Caco-2 (cell line): ENCODE data around the gene TPO. TPM values are rescaled to one million over a fixed set of nuclear protein-coding genes. Genes with fewer than 3 reads are reported as not detected.

ENCODE experiments used
- BruUV-seq: library from RNA; stranded (reverse); fragments of 400-500 nt; replicated peaks from 2 replicates; lab custom pipeline; 2021; lab: Mats Ljungman, UMichigan
- CTCF ChIA-PET: fragments of 300-600 bp; sonication (Branson Sonifier 250); formaldehyde crosslinking; loops from one replicate; lab custom pipeline; 2022; ENCODE audit warnings: antibody characterized with exemption; lab: Charles Lee
- POLR2A ChIA-PET: fragments of 300-600 bp; sonication (Branson Sonifier 250); formaldehyde crosslinking; loops from one replicate; lab custom pipeline; 2022; ENCODE audit warnings: antibody characterized with exemption; lab: Charles Lee
- DNase-seq, 2 experiments: peaks; one replicate each; pipeline versions ENCODE4 v3.0.0 to v3.0.0-alpha.2; 2020 to 2022
- H3K27me3 ChIP-seq: replicated peaks from 2 replicates; pipeline ENCODE4 v1.6.0; 2011; ENCODE audit warnings: low read length; ENCODE audit not compliant: control insufficient read depth, insufficient read depth
- H3K36me3 ChIP-seq: 2 replicates; pipeline ENCODE4 v1.5.1; 2011; ENCODE audit warnings: low read length; ENCODE audit not compliant: control insufficient read depth, insufficient read depth
- H3K4me1 ChIP-seq: fragments of 250-450 bp; sonication (Bioruptor Pico); 2 replicates; pipeline ENCODE4 v1.5.1; 2020; ENCODE audit warnings: mild to moderate bottlenecking
- H3K4me3 ChIP-seq: 2 replicates; pipeline ENCODE4 v1.5.1; 2011; ENCODE audit warnings: low read depth, mild to moderate bottlenecking, control low read depth, low read length
- H3K9me3 ChIP-seq: fragments of 250-450 bp; sonication (Bioruptor Pico); 2 replicates; pipeline ENCODE4 v1.5.1; 2020; ENCODE audit warnings: mild to moderate bottlenecking, moderate library complexity
- H3K27ac Mint-ChIP-seq: one replicate; pipeline ENCODE4 v1.8.0; 2022; ENCODE audit warnings: mixed read lengths; ENCODE audit not compliant: unreplicated experiment
- H3K27me3 Mint-ChIP-seq: one replicate; pipeline ENCODE4 v1.8.0; 2022; ENCODE audit warnings: mixed read lengths; ENCODE audit not compliant: insufficient read depth, unreplicated experiment
- H3K36me3 Mint-ChIP-seq: one replicate; pipeline ENCODE4 v1.8.0; 2022; ENCODE audit warnings: mild to moderate bottlenecking, mixed read lengths; ENCODE audit not compliant: insufficient read depth, unreplicated experiment
- H3K4me1 Mint-ChIP-seq: one replicate; pipeline ENCODE4 v1.8.0; 2022; ENCODE audit warnings: low read depth, mixed read lengths; ENCODE audit not compliant: unreplicated experiment
- H3K4me3 Mint-ChIP-seq: one replicate; pipeline ENCODE4 v1.8.0; 2022; ENCODE audit warnings: mild to moderate bottlenecking, moderate library complexity, mixed read lengths; ENCODE audit not compliant: unreplicated experiment
- H3K9me3 Mint-ChIP-seq: one replicate; pipeline ENCODE4 v1.8.0; 2022; ENCODE audit warnings: mixed read lengths; ENCODE audit not compliant: unreplicated experiment
- intact Hi-C: fragments of 100-400 bp; cut with micrococcal nuclease; formaldehyde crosslinking; loops from one replicate; pipeline ENCODE4 v1.10.0; 2022; ENCODE audit not compliant: unreplicated experiment
- total RNA-seq: library from RNA; stranded (reverse); gene quantifications from 2 replicates; pipeline ENCODE4 v1.2.3, GENCODE V29; 2022
- TF ChIP-seq, protein P1 (sequence below), 2 experiments: fragments of 200-600 bp in 1 of 2; IDR thresholded peaks; 1 replicate in 1 of 2; 2 replicates in 1 of 2; pipeline versions ENCODE4 v1.5.1 to v1.8.0; 2011 to 2022; ENCODE audit warnings: antibody characterized with exemption in 1 of 2, control low read depth in 1 of 2, inconsistent platforms in 1 of 2, low read depth in 1 of 2, low read length in 1 of 2, mild to moderate bottlenecking in 1 of 2, moderate library complexity in 1 of 2; ENCODE audit not compliant: insufficient read depth in 1 of 2, severe bottlenecking in 1 of 2, unreplicated experiment in 1 of 2

The TPO gene
- total RNA-seq, 1 experiment from 2014 or later: not detected

DNA sequence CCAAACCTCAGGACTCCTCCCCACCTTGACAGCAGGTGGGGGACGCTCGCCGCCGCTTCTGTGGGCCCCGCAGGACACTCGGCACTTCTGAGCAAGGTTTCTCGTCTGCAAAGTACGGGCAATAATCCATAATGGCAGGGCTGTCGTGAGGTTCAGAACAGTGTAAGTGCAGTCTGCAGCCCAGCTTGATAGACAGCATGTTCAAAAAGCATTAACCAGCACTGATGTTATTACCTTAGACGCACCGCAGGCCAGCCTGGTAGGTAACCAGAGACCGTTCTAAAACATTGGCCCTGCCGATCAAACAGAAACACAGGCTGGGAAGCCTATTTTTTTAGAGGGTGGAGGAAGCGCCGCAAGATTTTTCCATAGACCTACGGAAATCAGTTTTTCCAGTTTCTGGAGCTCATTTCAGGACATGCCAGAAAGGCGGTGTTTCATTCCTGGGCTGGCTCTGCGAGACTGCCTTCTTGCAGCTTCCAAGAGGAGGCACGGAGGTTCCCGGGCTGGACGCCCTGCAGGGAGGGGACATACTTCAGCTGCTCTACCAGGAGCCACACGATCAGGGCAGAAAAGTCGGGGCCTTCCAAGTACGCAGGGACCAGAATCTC, 148.7 kb downstream of the TPO start:
- Mint-ChIP-seq H3K36me3 (peaks cover 3% of the 10 kb centered on the region), H3K4me3 (no peak overlapping the region), H3K27me3 (no peaks in the 10 kb centered on the region), H3K4me1 (no peaks in the 10 kb centered on the region), H3K27ac (no peak overlapping the region), H3K9me3 (peaks cover 9% of the 10 kb centered on the region)
- intact Hi-C loops: no loop called here
- Histone ChIP-seq H3K4me1 (no peaks in the 10 kb centered on the region), H3K4me3 (no peak overlapping the region), H3K27me3 (no peaks in the 10 kb centered on the region), H3K36me3 (no peaks in the 10 kb centered on the region), H3K9me3 (no peaks in the 10 kb centered on the region; the same call in 1 of the 2 replicates)
- no TSS peak for BruUV-seq
- ChIA-PET POLR2A (no interaction called here), CTCF (interaction anchor here (0.8 kb wide), 1 partner anchor 11 kb away, joined by 4 read pairs; no protein-coding TSS in a partner anchor)
- no peak for DNase-seq
- TF ChIP-seq, protein P1, sequence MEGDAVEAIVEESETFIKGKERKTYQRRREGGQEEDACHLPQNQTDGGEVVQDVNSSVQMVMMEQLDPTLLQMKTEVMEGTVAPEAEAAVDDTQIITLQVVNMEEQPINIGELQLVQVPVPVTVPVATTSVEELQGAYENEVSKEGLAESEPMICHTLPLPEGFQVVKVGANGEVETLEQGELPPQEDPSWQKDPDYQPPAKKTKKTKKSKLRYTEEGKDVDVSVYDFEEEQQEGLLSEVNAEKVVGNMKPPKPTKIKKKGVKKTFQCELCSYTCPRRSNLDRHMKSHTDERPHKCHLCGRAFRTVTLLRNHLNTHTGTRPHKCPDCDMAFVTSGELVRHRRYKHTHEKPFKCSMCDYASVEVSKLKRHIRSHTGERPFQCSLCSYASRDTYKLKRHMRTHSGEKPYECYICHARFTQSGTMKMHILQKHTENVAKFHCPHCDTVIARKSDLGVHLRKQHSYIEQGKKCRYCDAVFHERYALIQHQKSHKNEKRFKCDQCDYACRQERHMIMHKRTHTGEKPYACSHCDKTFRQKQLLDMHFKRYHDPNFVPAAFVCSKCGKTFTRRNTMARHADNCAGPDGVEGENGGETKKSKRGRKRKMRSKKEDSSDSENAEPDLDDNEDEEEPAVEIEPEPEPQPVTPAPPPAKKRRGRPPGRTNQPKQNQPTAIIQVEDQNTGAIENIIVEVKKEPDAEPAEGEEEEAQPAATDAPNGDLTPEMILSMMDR (IDR thresholded peaks at IDR 0.05; ENCODE audit: insufficient read depth in 1 of 2, low read depth in 1 of 2, low read length in 1 of 2, severe bottlenecking in 1 of 2, unreplicated experiment in 1 of 2): no peak

DNA sequence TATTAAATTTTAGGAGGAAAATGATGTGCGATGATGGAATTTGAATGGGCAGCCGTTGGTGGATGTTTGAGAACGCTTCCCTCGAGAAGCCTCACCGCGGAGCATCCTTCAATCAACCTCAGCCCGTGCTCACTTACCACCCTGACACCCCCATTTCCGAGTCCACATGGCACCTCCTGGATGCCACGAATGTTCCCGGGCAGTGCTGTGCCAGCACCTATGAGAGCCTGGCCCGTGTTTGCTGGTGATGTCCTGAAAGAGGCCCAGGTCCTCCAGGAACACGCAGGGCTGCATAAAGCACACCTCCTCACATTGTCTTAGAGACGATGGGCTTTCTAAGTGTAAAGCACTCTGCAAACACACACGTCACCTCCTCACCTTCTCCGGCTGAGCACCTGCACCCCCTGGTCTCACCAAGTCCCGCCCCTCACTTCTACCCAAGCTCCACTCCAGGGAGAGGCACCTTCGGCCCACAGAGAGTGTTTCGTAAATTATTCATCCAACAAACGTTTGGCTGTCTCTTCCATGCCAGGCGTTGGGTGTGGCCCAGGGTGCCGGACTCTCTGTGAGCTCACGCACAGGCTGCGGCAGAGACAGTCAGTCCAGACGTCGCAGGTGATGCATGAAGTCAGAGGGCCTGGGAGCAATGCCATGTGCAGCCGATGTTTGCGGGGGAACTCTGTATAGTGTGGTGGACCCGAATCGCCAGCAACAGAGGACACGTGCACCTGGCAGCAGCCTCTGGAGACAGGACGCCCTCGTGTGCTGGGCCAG, 150.0 kb downstream of the TPO start:
- intact Hi-C loops: no loop called here
- H3K4me3 ChIP-seq: no peak overlapping the region
- H3K36me3 Mint-ChIP-seq: peaks cover 9% of the 10 kb centered on the region
- H3K27me3 ChIP-seq: no peaks in the 10 kb centered on the region
- H3K27ac Mint-ChIP-seq: no peak overlapping the region
- no peaks in the 10 kb centered on the region for H3K27me3 Mint-ChIP-seq
- no peaks in the 10 kb centered on the region for H3K4me1 Mint-ChIP-seq
- H3K9me3 Mint-ChIP-seq: peaks cover 22% of the 10 kb centered on the region
- no peaks in the 10 kb centered on the region; the same call in 1 of the 2 replicates for H3K9me3 ChIP-seq
- no peak for DNase-seq
- TF ChIP-seq, protein P1 (IDR thresholded peaks at IDR 0.05; ENCODE audit: insufficient read depth in 1 of 2, low read depth in 1 of 2, low read length in 1 of 2, severe bottlenecking in 1 of 2, unreplicated experiment in 1 of 2): no peak
- ChIA-PET POLR2A (no interaction called here), CTCF (no interaction called here)
- H3K4me3 Mint-ChIP-seq: no peak overlapping the region
- BruUV-seq: no TSS peak
- H3K4me1 ChIP-seq: no peaks in the 10 kb centered on the region
- H3K36me3 ChIP-seq: no peaks in the 10 kb centered on the region

DNA sequence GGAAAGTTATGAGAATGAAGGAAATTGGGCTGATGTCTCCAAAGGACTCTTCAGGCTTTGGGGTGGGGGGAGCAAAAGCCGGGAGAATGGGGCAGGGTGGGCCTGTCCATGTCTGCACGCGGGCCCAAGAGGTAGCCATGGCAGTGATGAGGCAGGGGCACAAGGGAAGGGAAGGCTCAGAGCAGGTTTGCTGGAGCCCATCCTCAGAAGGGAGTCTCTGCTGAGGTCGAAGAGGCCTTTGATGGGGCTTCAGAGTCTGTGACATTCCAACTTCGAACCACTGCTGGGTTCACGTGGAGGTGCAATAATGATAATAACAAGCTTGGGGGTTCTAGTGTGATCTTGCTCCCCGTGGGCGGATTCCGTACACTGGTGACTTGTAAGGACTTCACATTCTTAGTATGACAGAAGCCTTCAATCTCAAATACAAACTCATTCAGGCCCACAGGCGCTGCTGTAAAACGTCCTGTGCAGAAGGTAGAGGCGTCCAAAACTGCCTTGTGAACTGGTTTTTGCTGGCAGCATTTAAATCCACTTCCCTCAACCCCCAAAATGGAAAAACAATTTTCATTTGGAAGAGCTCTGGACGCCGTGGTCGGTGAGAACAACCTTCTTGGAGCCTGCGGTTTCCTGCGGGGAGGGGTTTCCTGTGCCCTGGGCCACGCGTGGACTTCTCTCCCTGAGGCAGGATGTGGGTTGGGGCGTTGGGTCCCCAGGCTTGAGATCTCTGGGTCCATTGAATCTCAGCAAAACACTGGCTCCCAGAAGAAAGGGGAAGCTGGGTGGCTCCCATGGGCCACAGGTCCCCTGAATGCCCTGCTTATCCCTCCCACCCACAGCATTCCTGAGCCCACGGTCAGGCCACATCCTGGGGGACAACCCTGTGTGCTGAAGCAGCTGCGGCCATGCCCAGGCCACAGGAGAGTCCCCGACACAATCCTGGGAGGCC, 151.0 kb downstream of the TPO start:
- intact Hi-C loops: no loop called here
- peaks cover 9% of the 10 kb centered on the region for H3K36me3 Mint-ChIP-seq
- no TSS peak for BruUV-seq
- no peaks in the 10 kb centered on the region for H3K4me1 Mint-ChIP-seq
- H3K9me3 ChIP-seq: no peaks in the 10 kb centered on the region; the same call in 1 of the 2 replicates
- ChIA-PET CTCF (no interaction called here), POLR2A (no interaction called here)
- TF ChIP-seq, protein P1 (IDR thresholded peaks at IDR 0.05; ENCODE audit: insufficient read depth in 1 of 2, low read depth in 1 of 2, low read length in 1 of 2, severe bottlenecking in 1 of 2, unreplicated experiment in 1 of 2): no peak
- H3K9me3 Mint-ChIP-seq: peaks cover 22% of the 10 kb centered on the region
- no peak overlapping the region for H3K4me3 Mint-ChIP-seq
- H3K27me3 Mint-ChIP-seq: no peaks in the 10 kb centered on the region
- H3K36me3 ChIP-seq: no peaks in the 10 kb centered on the region
- no peak overlapping the region for H3K4me3 ChIP-seq
- DNase-seq: no peak
- no peaks in the 10 kb centered on the region for H3K27me3 ChIP-seq
- no peak overlapping the region for H3K27ac Mint-ChIP-seq
- no peaks in the 10 kb centered on the region for H3K4me1 ChIP-seq
